Nephron (organoid): ENCODE data around the gene ISG15.

ENCODE experiments used
- H3K27ac Mint-ChIP-seq, 3 experiments: 2 replicates each; pipeline ENCODE4 v1.8.0; 2020; ENCODE audit warnings: mixed read lengths in 3 of 3, mild to moderate bottlenecking in 2 of 3, moderate library complexity in 1 of 3
- H3K27me3 Mint-ChIP-seq: 2 replicates; pipeline ENCODE4 v1.8.0; 2021; ENCODE audit warnings: low read depth, mild to moderate bottlenecking, moderate library complexity, mixed read lengths
- H3K36me3 Mint-ChIP-seq: 2 replicates; pipeline ENCODE4 v1.8.0; 2020; ENCODE audit warnings: low read depth, mixed read lengths
- H3K4me1 Mint-ChIP-seq: 2 replicates; pipeline ENCODE4 v1.8.0; 2020; ENCODE audit warnings: mixed read lengths
- H3K4me3 Mint-ChIP-seq, 3 experiments: 2 replicates each; pipeline ENCODE4 v1.8.0; 2020; ENCODE audit warnings: mild to moderate bottlenecking in 3 of 3, mixed read lengths in 3 of 3, moderate library complexity in 2 of 3
- H3K9me3 Mint-ChIP-seq: 2 replicates; pipeline ENCODE4 v1.8.0; 2020; ENCODE audit warnings: mixed read lengths
- TF ChIP-seq, protein P1 (sequence below), 3 experiments: fragments of 200-600 bp; sonication (generic); IDR thresholded peaks; one replicate each; pipeline ENCODE4 v1.5.0; 2021; ENCODE audit warnings: antibody characterized with exemption in 3 of 3; ENCODE audit not compliant: unreplicated experiment in 3 of 3

Gene ISG15

DNA sequence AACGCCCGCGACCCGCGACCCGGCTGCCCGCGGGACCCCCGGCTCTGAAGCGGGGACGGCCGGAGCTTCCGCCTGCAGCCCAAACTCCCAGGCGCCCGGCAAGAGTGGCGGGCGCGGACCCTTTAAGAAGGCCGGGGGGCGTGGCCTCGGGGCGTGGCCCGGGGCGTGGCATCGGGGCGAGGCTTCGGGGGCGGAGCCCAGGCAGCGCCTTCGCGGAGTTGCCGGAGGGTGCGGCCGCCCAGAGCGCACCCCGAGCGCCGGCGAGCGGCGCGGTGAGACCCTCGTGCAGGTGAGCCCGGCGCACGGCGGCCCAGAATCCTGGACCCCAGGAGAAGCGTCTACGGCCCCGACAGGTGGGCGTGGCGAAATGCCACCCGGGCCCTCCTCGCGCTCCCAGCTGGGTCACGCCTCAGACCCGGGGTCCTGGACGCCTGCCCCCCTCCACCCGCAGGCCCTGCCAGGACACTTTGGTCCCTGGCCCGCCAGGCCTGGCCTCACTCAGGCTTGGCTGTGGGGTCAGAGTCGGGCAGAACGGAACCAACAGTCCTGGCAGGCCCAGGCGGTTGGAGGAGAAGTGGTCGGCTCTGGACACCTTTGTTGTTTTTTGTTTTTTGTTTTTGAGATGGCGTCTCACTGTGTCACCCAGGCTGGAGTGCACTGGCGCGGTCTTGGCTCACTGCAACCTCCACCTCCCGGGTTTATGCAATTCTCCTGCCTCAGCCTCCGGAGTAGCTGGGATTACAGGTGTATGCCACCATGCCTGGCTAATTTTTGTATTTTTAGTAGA is 46.4 kb downstream of the ISG15 start:
- H3K36me3 Mint-ChIP-seq = peaks cover 9% of the 10 kb centered on the region
- H3K4me3 Mint-ChIP-seq = peak overlapping the region; percentile 15 to 46 (median 23)
- peaks cover 71% of the 10 kb centered on the region for H3K27me3 Mint-ChIP-seq
- TF ChIP-seq, protein P1, sequence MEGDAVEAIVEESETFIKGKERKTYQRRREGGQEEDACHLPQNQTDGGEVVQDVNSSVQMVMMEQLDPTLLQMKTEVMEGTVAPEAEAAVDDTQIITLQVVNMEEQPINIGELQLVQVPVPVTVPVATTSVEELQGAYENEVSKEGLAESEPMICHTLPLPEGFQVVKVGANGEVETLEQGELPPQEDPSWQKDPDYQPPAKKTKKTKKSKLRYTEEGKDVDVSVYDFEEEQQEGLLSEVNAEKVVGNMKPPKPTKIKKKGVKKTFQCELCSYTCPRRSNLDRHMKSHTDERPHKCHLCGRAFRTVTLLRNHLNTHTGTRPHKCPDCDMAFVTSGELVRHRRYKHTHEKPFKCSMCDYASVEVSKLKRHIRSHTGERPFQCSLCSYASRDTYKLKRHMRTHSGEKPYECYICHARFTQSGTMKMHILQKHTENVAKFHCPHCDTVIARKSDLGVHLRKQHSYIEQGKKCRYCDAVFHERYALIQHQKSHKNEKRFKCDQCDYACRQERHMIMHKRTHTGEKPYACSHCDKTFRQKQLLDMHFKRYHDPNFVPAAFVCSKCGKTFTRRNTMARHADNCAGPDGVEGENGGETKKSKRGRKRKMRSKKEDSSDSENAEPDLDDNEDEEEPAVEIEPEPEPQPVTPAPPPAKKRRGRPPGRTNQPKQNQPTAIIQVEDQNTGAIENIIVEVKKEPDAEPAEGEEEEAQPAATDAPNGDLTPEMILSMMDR (IDR thresholded peaks at IDR 0.05; ENCODE audit: unreplicated experiment in 3 of 3) = no peak
- H3K9me3 Mint-ChIP-seq = no peaks in the 10 kb centered on the region
- no peak overlapping the region for H3K27ac Mint-ChIP-seq
- H3K4me1 Mint-ChIP-seq = no peaks in the 10 kb centered on the region

DNA sequence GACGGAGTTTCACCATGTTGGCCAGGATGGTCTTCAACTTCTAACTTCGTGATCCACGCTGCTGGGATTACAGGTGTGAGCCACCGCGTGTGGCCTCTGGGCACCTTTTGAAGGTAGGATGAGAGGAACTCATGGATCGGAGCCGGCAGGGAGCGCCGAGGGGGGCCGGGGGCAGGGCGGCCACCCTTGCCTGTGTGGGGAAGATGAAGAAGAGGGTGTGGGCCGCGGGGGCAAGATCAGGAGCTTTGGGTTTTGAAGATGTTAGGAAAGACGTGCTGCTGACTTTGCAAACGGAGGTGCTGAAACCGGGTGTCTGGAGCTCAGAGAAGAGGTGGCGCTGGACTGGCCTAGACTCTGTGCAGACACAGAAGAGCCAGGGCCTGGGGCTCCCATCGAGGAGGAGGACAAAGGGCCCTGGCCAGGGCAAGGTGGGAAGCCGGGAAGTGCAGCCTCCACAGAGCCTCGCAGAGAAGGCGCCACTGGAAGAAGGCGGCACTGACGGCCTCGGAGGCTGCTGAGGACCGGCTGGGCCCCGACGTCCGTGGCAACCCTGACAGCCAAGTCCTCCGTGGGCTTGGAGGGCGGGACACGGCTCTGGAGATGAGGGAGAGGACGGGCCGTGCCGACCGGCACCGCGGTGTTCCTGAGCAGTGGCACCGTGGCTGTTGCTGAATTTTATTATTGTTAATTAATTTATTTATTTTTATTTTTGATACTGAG is 47.1 kb downstream of the ISG15 start:
- Mint-ChIP-seq H3K9me3 (no peaks in the 10 kb centered on the region), H3K36me3 (peaks cover 8% of the 10 kb centered on the region), H3K4me1 (peaks cover 2% of the 10 kb centered on the region), H3K27ac (no peak overlapping the region), H3K4me3 (peak overlapping the region; percentile 15 to 46 (median 23)), H3K27me3 (peaks cover 74% of the 10 kb centered on the region)
- TF ChIP-seq, protein P1 (IDR thresholded peaks at IDR 0.05; ENCODE audit: unreplicated experiment in 3 of 3) = no peak

DNA sequence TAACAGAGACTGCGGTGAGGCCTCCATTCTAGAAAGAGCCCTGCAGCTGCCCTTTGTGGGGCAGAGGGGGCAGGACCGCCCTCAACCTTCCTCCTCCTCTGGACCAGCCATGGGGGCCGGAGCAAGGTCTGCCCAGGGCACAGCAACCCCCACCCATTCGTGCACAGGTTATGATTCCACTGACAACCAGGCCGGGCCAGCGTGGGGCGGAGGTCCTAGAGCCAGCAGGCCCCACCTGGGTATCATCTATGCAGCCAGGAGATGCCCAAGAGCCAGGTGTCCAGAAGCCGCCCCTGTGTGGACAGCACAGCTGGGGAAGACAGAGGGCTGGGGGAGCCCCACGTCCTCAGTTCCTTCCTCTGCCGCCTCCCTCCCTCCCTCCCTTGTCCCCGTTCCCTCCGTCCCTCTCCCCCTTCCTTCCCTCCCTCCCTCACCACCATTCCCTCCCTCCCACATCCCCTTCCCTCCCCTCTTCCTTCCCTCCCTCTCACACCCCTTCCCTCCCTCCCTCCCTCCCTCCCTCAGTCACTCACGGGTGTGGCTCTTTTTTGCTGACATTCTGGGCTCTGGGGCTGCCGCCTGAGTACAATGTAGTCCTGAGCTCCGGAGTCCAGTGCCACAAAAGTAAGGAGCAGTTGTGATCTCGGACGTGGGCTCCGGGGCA is 48.5 kb downstream of the ISG15 start:
- no peaks in the 10 kb centered on the region for H3K9me3 Mint-ChIP-seq
- peaks cover 79% of the 10 kb centered on the region for H3K27me3 Mint-ChIP-seq
- no peak overlapping the region for H3K4me3 Mint-ChIP-seq
- no peaks in the 10 kb centered on the region for H3K36me3 Mint-ChIP-seq
- TF ChIP-seq, protein P1 (IDR thresholded peaks at IDR 0.05; ENCODE audit: unreplicated experiment in 3 of 3) = no peak
- H3K27ac Mint-ChIP-seq = no peak overlapping the region
- H3K4me1 Mint-ChIP-seq = peaks cover 6% of the 10 kb centered on the region

DNA sequence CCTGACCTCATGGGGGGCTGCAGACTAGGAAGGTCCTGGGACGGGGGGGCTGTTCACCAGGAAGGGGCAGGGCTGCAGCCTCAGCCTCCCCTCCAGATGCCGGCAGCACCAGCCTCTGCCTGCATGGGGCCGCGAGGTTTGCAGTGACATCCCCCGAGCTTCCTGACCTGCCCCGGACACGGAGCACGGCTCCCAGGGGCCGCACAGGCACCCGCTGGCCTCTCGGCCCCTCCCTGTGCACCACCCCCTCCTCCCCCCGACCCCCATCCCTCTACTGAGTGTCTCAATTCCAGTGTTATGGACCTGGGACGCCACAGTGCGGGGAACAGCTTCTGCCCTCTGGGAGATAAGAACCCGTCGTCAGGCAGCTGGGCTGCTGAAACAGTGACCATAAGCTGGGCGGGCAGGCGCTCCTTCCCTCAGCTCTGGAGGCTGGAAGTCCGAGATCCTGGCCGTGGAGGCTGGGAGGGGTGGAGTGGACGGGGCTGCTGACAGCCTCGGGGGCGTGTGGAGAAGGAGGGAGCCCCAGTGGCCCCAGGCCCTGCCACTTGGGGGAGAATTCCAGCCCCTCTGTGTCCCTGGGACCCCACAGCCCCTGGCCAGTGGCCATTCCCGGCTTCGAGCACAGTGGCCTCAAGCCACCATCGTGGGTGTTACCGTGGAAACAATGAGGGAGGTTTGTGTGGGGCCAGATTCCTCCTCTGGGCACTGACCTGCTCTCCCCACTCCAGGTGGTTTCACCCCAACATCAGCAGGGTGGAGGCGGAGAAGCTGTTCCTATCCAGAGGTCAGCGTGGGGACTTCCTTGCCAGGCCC is 49.3 kb downstream of the ISG15 start:
- Mint-ChIP-seq H3K27ac (no peak overlapping the region), H3K36me3 (no peaks in the 10 kb centered on the region), H3K27me3 (peaks cover 74% of the 10 kb centered on the region), H3K4me3 (no peak overlapping the region), H3K9me3 (no peaks in the 10 kb centered on the region), H3K4me1 (peaks cover 6% of the 10 kb centered on the region)
- TF ChIP-seq, protein P1 (IDR thresholded peaks at IDR 0.05; ENCODE audit: unreplicated experiment in 3 of 3) = no peak

DNA sequence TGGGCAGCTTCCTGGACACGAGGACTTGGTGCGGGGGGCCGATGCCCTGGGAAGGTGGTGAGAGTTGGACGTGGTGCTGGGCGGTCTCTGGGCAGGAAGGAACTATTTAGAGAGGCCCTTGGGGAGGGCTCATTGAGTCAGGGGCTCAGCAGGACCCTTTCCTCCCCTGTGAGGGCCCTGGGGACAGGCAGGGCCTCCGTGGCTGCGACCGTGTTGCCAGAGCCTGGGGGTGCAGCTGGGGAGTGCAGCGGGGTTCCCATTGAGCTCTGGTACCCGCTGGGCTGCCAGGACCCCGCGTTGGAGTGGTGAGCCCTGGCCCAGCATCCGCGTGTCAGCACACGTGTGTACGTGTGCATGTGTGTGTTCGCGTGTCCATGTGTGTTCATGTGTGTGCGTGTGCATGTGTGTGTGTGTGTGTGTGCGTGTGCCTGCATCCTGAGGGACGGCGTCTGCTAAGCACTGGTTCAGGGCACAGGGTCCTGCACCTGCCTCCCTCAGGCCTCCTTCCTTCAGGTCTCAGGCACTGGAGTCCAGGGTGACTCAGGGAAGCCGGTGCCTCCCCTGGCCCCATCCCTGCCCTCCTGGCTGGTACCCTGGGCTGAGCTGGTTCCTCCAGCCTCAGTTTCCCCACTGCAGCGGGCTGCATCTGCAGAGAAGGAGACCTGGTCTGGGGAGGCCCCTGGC is 50.1 kb downstream of the ISG15 start:
- TF ChIP-seq, protein P1 (IDR thresholded peaks at IDR 0.05; ENCODE audit: unreplicated experiment in 3 of 3) = no peak
- H3K4me3 Mint-ChIP-seq = no peak overlapping the region

More for the DNA sequence above, 50.1 kb downstream of the ISG15 start:
- no peaks in the 10 kb centered on the region for H3K9me3 Mint-ChIP-seq
- no peaks in the 10 kb centered on the region for H3K36me3 Mint-ChIP-seq
- no peak overlapping the region for H3K27ac Mint-ChIP-seq
- H3K4me1 Mint-ChIP-seq = peaks cover 6% of the 10 kb centered on the region
- peaks cover 71% of the 10 kb centered on the region for H3K27me3 Mint-ChIP-seq
